AG08395 (cell line): Measurements from ENCODE around the gene TNF.

Source experiments
- DNase-seq: peaks from one replicate; pipeline ENCODE4 v3.0.0; 2012; ENCODE audit warnings: mixed read lengths, low spot score

TNF gene

GRCh38 chr6:31544676-31545075 is 30.7 kb upstream of the TNF start:
- DNase-seq = no peak

- no peak for DNase-seq
Measured at GRCh38 chr6:31545291-31545690, 30.1 kb upstream of the TNF start.

- peak; percentile 79 for DNase-seq
Measured at GRCh38 chr6:31546339-31546957, 28.9 kb upstream of the TNF start, which contains the start of gene ATP6V1G2. TSS of gene ATP6V1G2 (minus strand) at chr6:31546608. CDS start at chr6:31546559, 49 bp downstream.

GRCh38 chr6:31546958-31547726 is 28.2 kb upstream of the TNF start, which contains the start of gene NFKBIL1:
TSS of gene NFKBIL1 (plus strand) at chr6:31547608. CDS start at chr6:31547695, 87 bp downstream.
- DNase-seq = peak; percentile 96

- no peak for DNase-seq
Measured at GRCh38 chr6:31547727-31548543, 27.4 kb upstream of the TNF start.

GRCh38 chr6:31548544-31548873 is 26.9 kb upstream of the TNF start:
- no peak for DNase-seq

GRCh38 chr6:31551371-31551770 is 24.0 kb upstream of the TNF start:
- peak; percentile 52 for DNase-seq

- no peak for DNase-seq
Measured at GRCh38 chr6:31556307-31556706, 19.1 kb upstream of the TNF start.

- DNase-seq = no peak
Measured at GRCh38 chr6:31557443-31558317, 17.7 kb upstream of the TNF start.

- DNase-seq = no peak
Measured at GRCh38 chr6:31558318-31558625, 17.1 kb upstream of the TNF start.

- peak; percentile 47 for DNase-seq
Measured at GRCh38 chr6:31558631-31559500, 16.5 kb upstream of the TNF start.

- DNase-seq = no peak
Measured at GRCh38 chr6:31559606-31559957, 15.8 kb upstream of the TNF start.

- DNase-seq = peak; percentile 79
Measured at GRCh38 chr6:31559958-31560696, 15.2 kb upstream of the TNF start.

- DNase-seq = no peak
Measured at GRCh38 chr6:31560697-31561058, 14.7 kb upstream of the TNF start.

GRCh38 chr6:31567531-31568370 is 7.6 kb upstream of the TNF start:
- DNase-seq = no peak

- no peak for DNase-seq
Measured at GRCh38 chr6:31568537-31568961, 6.8 kb upstream of the TNF start.

GRCh38 chr6:31569861-31570536 is 5.4 kb upstream of the TNF start:
- no peak for DNase-seq

GRCh38 chr6:31572041-31572911 is 3.1 kb upstream of the TNF start, which contains the start of gene LTA:
TSS of gene LTA (plus strand) at chr6:31572289. CDS start at chr6:31572743, 454 bp downstream.
- DNase-seq = no peak
